Mesendoderm (in vitro differentiated cells): ENCODE data around the gene CLDN9.

Source experiments
- DNase-seq: peaks from one replicate; pipeline ENCODE4 v3.0.0; 2013
- H2AK5ac ChIP-seq: 2 replicates; pipeline ENCODE4 v1.6.1; 2013; ENCODE audit warnings: low read length, inconsistent platforms
- H2BK120ac ChIP-seq: 2 replicates; pipeline ENCODE4 v1.6.1; 2013; ENCODE audit warnings: low read depth, mild to moderate bottlenecking, low read length, moderate library complexity, mixed read lengths
- H2BK15ac ChIP-seq: replicated peaks from 2 replicates; pipeline ENCODE4 v1.6.1; 2013; ENCODE audit warnings: low read depth, mild to moderate bottlenecking, moderate library complexity
- H2BK5ac ChIP-seq: 2 replicates; pipeline ENCODE4 v1.6.1; 2013; ENCODE audit warnings: low read length, inconsistent platforms
- H3K18ac ChIP-seq: 2 replicates; pipeline ENCODE4 v1.6.1; 2013; ENCODE audit warnings: mild to moderate bottlenecking, low read length, mixed read lengths
- H3K23ac ChIP-seq: one replicate; pipeline ENCODE4 v1.6.1; 2013; ENCODE audit warnings: low read length
- H3K27ac ChIP-seq: 2 replicates; pipeline ENCODE4 v1.5.1; 2013; ENCODE audit warnings: low read depth, mild to moderate bottlenecking, inconsistent platforms, low read length, moderate library complexity
- H3K27me3 ChIP-seq: 2 replicates; pipeline ENCODE4 v1.6.1; 2013; ENCODE audit warnings: low read length, control low read depth, mild to moderate bottlenecking, inconsistent platforms; ENCODE audit not compliant: insufficient read depth, poor library complexity
- H3K36me3 ChIP-seq: 2 replicates; pipeline ENCODE4 v1.6.1; 2013; ENCODE audit warnings: low read length, inconsistent platforms; ENCODE audit not compliant: control insufficient read depth, insufficient read depth
- H3K4ac ChIP-seq: one replicate; pipeline ENCODE4 v1.6.1; 2013; ENCODE audit warnings: low read depth, mild to moderate bottlenecking, low read length, moderate library complexity
- H3K4me1 ChIP-seq: 2 replicates; pipeline ENCODE4 v1.6.1; 2013; ENCODE audit warnings: low read depth, low read length, inconsistent platforms; ENCODE audit not compliant: control insufficient read depth
- H3K4me2 ChIP-seq: 2 replicates; pipeline ENCODE4 v1.6.1; 2013; ENCODE audit warnings: low read length
- H3K4me3 ChIP-seq: 2 replicates; pipeline ENCODE4 v1.5.1; 2013; ENCODE audit warnings: mild to moderate bottlenecking, low read length
- H3K56ac ChIP-seq: one replicate; pipeline ENCODE4 v1.6.1; 2013; ENCODE audit warnings: low read length
- H3K79me1 ChIP-seq: 2 replicates; pipeline ENCODE4 v1.6.1; 2013; ENCODE audit warnings: low read length, inconsistent platforms
- H3K79me2 ChIP-seq: 2 replicates; pipeline ENCODE4 v1.6.1; 2013; ENCODE audit warnings: mild to moderate bottlenecking, low read length; ENCODE audit not compliant: control insufficient read depth, insufficient read depth
- H3K9ac ChIP-seq: 2 replicates; pipeline ENCODE4 v1.6.1; 2013; ENCODE audit warnings: low read length, inconsistent platforms
- H4K5ac ChIP-seq: one replicate; pipeline ENCODE4 v1.6.1; 2013; ENCODE audit warnings: low read length
- H4K8ac ChIP-seq: one replicate; pipeline ENCODE4 v1.6.1; 2013; ENCODE audit warnings: low read depth, mild to moderate bottlenecking, control low read depth, low read length, moderate library complexity
- WGBS: extraction: QIAGEN DNeasy Blood & Tissue Kit; methylation state at CpG from one replicate; pipeline ENCODE4 v1.1.7; 2013; ENCODE audit warnings: low lambda C conversion rate, missing lambda C conversion rate; ENCODE audit not compliant: insufficient coverage; ENCODE audit errors: extremely low coverage; 5-methylcytosine and 5-hydroxymethylcytosine counted together

Gene CLDN9

DNA sequence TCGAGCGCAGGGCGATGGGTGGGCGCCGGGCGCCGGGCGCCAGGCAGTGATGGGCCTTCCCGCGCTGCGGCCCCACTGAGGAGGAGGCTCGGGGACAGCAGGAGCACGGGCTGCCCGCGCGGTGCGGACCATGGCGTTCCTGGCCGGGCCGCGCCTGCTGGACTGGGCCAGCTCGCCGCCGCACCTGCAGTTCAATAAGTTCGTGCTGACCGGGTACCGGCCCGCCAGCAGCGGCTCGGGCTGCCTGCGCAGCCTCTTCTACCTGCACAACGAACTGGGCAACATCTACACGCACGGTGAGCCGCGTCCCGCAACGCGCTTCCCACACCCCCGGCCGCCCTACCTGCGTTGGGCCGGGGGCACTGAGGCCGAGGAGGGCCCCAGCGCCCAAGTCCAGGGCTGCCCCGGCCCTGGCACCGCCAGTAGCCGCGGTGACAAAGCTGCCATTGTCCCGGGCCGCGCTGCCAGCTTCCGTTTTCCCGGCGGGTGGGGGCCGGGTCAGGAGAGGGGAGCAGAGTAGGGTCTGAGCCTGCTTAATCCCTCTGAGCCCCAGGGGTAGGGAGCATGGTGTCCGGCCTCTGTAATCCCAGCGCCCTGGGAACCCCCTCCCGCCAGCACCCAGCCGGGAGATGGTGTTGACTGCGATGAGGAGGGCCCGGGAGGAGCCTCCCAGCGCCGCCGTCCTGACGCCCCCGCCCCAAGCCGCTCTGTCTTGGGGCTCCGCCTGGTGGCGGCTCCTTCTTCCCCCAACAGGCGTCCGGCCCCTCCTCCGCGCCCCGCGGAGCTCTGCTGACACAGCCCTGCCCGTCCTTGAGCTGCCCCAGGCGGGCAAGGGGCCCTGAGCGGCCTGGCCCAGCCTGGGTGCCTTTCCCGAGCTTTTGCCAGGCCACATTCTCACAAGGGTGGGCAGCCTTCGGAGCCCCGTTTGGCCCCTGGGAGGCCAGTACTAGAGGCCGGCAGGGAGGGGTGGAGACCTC lies 42.9 kb upstream of the CLDN9 start:
- Histone ChIP-seq H4K5ac (no peak overlapping the region), H3K23ac (peak overlapping the region; percentile 89), H3K4ac (peak overlapping the region; percentile 40), H3K9ac (peak overlapping the region; percentile 92), H4K8ac (no peak overlapping the region), H3K27ac (peak overlapping the region; percentile 44), H3K36me3 (peaks cover 4% of the 10 kb centered on the region), H3K79me2 (peaks cover 4% of the 10 kb centered on the region), H2AK5ac (no peak overlapping the region), H3K56ac (peak overlapping the region; percentile 96), H2BK15ac (no peak overlapping the region), H3K79me1 (peaks cover 4% of the 10 kb centered on the region), H3K4me2 (peak overlapping the region; percentile 85), H3K18ac (peak overlapping the region; percentile 35), H3K4me1 (no peaks in the 10 kb centered on the region), H3K27me3 (no peaks in the 10 kb centered on the region), H2BK120ac (no peak overlapping the region), H3K4me3 (peak overlapping the region; percentile 76), H2BK5ac (no peak overlapping the region)
- WGBS: no CpG with 5 or more reads among the region's 83 CpGs
- DNase-seq: peak; percentile 90

DNA sequence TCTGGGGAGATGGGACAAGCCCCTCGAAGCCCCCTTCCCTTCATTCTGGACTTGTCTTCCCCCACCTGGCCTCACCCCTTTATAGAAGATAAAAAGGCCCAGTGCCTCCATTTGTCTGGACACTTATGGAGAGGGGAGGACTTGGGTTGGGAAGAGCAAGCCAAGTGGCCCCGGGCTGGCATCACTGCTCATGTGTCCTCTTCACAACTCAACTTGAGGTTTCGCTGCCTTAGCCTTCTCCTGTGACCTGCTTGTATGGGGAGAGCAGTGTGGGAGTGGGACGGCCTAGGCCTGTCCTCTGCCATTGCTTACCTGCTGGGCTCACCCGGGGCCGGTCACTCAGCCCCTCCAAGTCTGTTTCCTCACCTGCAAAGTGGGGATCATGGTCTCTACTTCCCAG lies 42.2 kb upstream of the CLDN9 start:
- Histone ChIP-seq H4K5ac (no peak overlapping the region), H3K27me3 (no peaks in the 10 kb centered on the region), H3K4ac (no peak overlapping the region), H2AK5ac (no peak overlapping the region), H4K8ac (no peak overlapping the region), H3K23ac (peak overlapping the region; percentile 48), H3K4me2 (peak overlapping the region; percentile 85), H3K4me1 (no peaks in the 10 kb centered on the region), H3K27ac (no peak overlapping the region), H2BK5ac (no peak overlapping the region), H3K9ac (peak overlapping the region; percentile 92), H3K18ac (no peak overlapping the region), H3K79me2 (peaks cover 4% of the 10 kb centered on the region), H3K56ac (peak overlapping the region; percentile 87), H3K4me3 (no peak overlapping the region), H2BK15ac (no peak overlapping the region), H3K79me1 (peaks cover 4% of the 10 kb centered on the region), H2BK120ac (no peak overlapping the region), H3K36me3 (peaks cover 4% of the 10 kb centered on the region)
- DNase-seq: peak; percentile 23
- WGBS: no CpG with 5 or more reads among the region's 6 CpGs

- no peak overlapping the region for H3K27ac ChIP-seq
- no peak overlapping the region for H2BK15ac ChIP-seq
- peaks cover 6% of the 10 kb centered on the region for H3K36me3 ChIP-seq
- H3K79me1 ChIP-seq: peaks cover 4% of the 10 kb centered on the region
- no peak overlapping the region for H3K18ac ChIP-seq
- H3K9ac ChIP-seq: peak overlapping the region; percentile 92
- no peak overlapping the region for H3K23ac ChIP-seq
- peaks cover 4% of the 10 kb centered on the region for H3K79me2 ChIP-seq
- no peak for DNase-seq
- no peaks in the 10 kb centered on the region for H3K4me1 ChIP-seq
- H2AK5ac ChIP-seq: no peak overlapping the region
- no peak overlapping the region for H4K5ac ChIP-seq
- no peaks in the 10 kb centered on the region for H3K27me3 ChIP-seq
- H3K4me2 ChIP-seq: no peak overlapping the region
- WGBS: no CpG with 5 or more reads among the region's 35 CpGs
- no peak overlapping the region for H3K4ac ChIP-seq
- H4K8ac ChIP-seq: no peak overlapping the region
- H3K56ac ChIP-seq: no peak overlapping the region
- no peak overlapping the region for H3K4me3 ChIP-seq
- no peak overlapping the region for H2BK120ac ChIP-seq
- no peak overlapping the region for H2BK5ac ChIP-seq
These were observed 41.4 kb upstream of the CLDN9 start for GRCh38 chr16:2971134-2971984.

GRCh38 chr16:2971985-2972784 lies 40.5 kb upstream of the CLDN9 start:
- Histone ChIP-seq H3K27ac (no peak overlapping the region), H3K4ac (no peak overlapping the region)

GRCh38 chr16:2973093-2973492 lies 39.6 kb upstream of the CLDN9 start:
- no CpG with 5 or more reads among the region's 5 CpGs for WGBS
- H3K4me3 ChIP-seq: no peak overlapping the region
- H3K79me1 ChIP-seq: peaks cover 7% of the 10 kb centered on the region
- H3K4me2 ChIP-seq: no peak overlapping the region
- no peak overlapping the region for H4K8ac ChIP-seq
- H3K27me3 ChIP-seq: no peaks in the 10 kb centered on the region
- no peak overlapping the region for H3K27ac ChIP-seq
- no peak overlapping the region for H2AK5ac ChIP-seq
- no peak overlapping the region for H2BK120ac ChIP-seq
- H4K5ac ChIP-seq: no peak overlapping the region
- peaks cover 10% of the 10 kb centered on the region for H3K36me3 ChIP-seq
- H3K9ac ChIP-seq: no peak overlapping the region
- no peak overlapping the region for H2BK5ac ChIP-seq
- H3K56ac ChIP-seq: no peak overlapping the region
- H3K79me2 ChIP-seq: peaks cover 6% of the 10 kb centered on the region
- no peaks in the 10 kb centered on the region for H3K4me1 ChIP-seq
- no peak overlapping the region for H3K18ac ChIP-seq
- H2BK15ac ChIP-seq: no peak overlapping the region
- DNase-seq: no peak
- H3K23ac ChIP-seq: no peak overlapping the region
- H3K4ac ChIP-seq: no peak overlapping the region

More at GRCh38 chr16:2971985-2972784, 40.5 kb upstream of the CLDN9 start:
- Histone ChIP-seq H3K4me2 (no peak overlapping the region), H4K5ac (no peak overlapping the region), H3K9ac (no peak overlapping the region), H3K27me3 (no peaks in the 10 kb centered on the region), H2AK5ac (no peak overlapping the region), H2BK120ac (no peak overlapping the region), H2BK15ac (no peak overlapping the region), H2BK5ac (no peak overlapping the region), H4K8ac (no peak overlapping the region), H3K36me3 (peaks cover 7% of the 10 kb centered on the region), H3K79me2 (peaks cover 4% of the 10 kb centered on the region), H3K23ac (no peak overlapping the region), H3K4me1 (no peaks in the 10 kb centered on the region), H3K4me3 (no peak overlapping the region), H3K56ac (no peak overlapping the region), H3K79me1 (peaks cover 4% of the 10 kb centered on the region), H3K18ac (no peak overlapping the region)
- no peak for DNase-seq
- no CpG with 5 or more reads among the region's 15 CpGs for WGBS
